Measurements from ENCODE around the gene PYGB.
A peak's percentile ranks its signal among the peaks of the same experiment; 100 is the strongest.
"Not testable (repeated sequence)": the region's sequence is repeated elsewhere in the genome, so short reads cannot be mapped to it uniquely, and the experiment has no call there.

Gene PYGB

DNA sequence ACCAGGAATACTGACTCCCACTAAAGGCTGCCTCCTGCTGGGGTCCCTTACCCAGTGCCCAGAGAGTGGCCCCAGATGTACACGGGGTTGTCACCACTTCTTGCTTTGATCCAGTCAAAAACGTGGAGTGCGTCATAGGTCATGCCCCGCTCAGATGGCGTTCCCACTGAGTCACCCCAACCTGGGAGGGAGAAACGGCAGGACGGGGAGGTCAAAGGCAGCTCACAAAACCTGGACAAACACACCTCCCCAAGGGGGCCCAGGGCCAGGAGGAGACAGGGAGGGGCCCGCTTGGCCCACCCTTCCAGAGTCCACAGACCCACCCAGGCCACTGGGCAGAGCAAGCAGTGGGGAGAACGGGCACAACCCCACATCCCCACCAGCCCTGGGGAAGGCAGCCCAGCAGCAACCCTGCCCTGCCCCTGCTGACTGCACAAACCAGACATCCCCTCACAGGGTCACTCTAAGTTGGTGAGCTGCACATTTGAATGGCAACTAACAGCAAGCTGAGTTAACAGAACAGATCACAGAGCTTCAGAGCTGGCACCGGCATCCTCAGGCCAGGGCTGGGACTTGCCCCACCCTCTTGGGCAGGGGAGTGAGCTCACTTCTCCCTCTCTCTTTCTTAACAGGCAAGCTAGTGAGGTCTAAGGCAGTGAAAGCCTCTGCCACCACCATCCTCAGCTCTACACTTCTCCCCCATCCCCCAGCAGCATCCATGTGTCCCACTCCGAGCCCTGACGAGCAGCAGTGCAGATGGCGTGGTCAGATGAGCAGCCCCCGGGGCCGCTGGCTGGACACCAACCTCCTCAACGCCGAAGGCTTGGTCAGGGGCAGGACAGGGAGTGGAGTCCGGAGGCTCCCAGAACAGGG lies 61.7 kb downstream of the PYGB start:
- DNase-seq (ENCODE audit: extremely low read depth in 1 of 2, low read depth in 1 of 2): no peak

DNA sequence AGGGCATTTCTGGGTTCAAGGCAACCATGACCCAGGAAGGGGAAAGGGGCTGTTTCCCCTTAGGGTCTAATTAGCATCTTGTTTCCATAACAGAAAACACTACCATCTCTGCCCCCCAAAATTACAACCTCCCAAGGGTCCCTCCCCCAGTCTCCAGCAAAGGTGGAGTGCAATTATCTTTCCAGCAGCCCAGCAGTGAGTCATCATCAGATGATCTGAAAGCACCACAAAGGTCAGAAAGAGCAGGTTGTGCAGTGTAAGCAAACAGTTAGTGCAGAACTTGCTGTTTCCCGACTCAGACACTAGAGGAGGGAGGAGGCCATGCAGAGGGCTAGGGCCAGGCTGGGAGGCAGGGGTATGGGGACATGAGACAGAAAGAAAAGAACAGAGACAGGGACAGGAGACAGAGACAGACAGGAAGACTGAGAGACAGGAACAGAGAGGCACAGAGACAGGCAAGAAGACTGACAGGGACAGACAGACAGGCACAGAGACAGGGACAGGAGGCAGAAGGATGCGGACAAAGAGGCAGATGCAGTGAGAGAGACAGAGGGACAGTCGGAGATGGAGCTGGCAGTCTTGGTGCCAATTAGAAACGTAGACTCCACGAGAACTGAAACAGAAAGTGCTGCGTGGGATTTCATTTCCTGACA lies 62.5 kb downstream of the PYGB start:
- peak; percentile 18 to 51 for DNase-seq (ENCODE audit: extremely low read depth in 1 of 2, low read depth in 1 of 2)

- DNase-seq (ENCODE audit: extremely low read depth in 1 of 2, low read depth in 1 of 2): no peak
These were observed 63.2 kb downstream of the PYGB start for GRCh38 chr20:25310921-25311728.

- DNase-seq (ENCODE audit: extremely low read depth in 1 of 2, low read depth in 1 of 2): not testable (repeated sequence)
These were observed 64.8 kb downstream of the PYGB start for GRCh38 chr20:25312716-25313115.

- DNase-seq (ENCODE audit: extremely low read depth in 1 of 2, low read depth in 1 of 2): no peak
These were observed 65.7 kb downstream of the PYGB start for GRCh38 chr20:25313593-25313992.

- no peak for DNase-seq (ENCODE audit: extremely low read depth in 1 of 2, low read depth in 1 of 2)
These were observed 66.9 kb downstream of the PYGB start for GRCh38 chr20:25314497-25315417.

- no peak for DNase-seq (ENCODE audit: extremely low read depth in 1 of 2, low read depth in 1 of 2)
These were observed 67.7 kb downstream of the PYGB start for GRCh38 chr20:25315418-25316210.

GRCh38 chr20:25316506-25317190 lies 68.8 kb downstream of the PYGB start:
- no peak for DNase-seq (ENCODE audit: extremely low read depth in 1 of 2, low read depth in 1 of 2)

- DNase-seq (ENCODE audit: extremely low read depth in 1 of 2, low read depth in 1 of 2): no peak
These were observed 69.6 kb downstream of the PYGB start for GRCh38 chr20:25317351-25318075.

- DNase-seq (ENCODE audit: extremely low read depth in 1 of 2, low read depth in 1 of 2): no peak
These were observed 70.8 kb downstream of the PYGB start for GRCh38 chr20:25318471-25319240.

- no peak for DNase-seq (ENCODE audit: extremely low read depth in 1 of 2, low read depth in 1 of 2)
These were observed 71.6 kb downstream of the PYGB start for GRCh38 chr20:25319241-25320034.

DNA sequence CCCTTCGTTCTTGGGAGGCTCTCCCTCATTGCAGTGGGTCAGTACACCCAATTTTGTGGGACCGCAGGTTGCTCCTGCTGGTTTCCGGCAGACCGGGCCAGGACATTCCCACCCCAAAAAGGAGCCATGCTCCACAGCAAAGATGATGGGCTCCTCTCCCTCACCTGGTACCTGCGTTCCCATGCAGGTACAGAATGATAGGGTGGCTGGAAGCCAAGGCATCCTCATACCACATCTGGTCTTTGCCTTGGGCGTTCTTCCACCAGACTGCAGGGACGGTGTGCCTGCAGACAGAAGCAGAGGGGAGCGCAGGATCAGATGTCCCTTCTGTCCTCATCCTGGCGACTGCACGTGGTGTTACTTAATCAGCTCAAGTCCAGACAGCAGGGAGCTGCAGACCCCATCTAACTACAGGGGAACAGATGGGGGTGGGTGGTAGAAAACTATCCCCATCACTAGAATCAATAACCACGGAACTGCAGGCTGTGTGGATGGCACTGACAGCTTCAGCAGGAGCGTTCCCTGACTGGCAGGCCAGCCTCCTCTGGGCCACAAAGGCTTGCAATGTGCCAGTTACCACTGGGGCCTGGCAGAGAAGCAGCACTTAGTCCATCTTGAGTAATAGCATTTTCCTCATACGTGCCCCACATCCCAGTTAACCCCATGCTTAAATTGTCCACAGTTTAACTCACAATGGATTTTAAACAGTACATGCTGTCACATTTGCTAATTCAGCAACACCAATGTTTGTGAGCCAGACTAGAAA lies 72.3 kb downstream of the PYGB start:
- DNase-seq (ENCODE audit: extremely low read depth in 1 of 2, low read depth in 1 of 2): no peak

GRCh38 chr20:25321262-25321831 lies 73.5 kb downstream of the PYGB start:
- no peak for DNase-seq (ENCODE audit: extremely low read depth in 1 of 2, low read depth in 1 of 2)

GRCh38 chr20:25321991-25322390 lies 74.1 kb downstream of the PYGB start:
- no peak for DNase-seq (ENCODE audit: extremely low read depth in 1 of 2, low read depth in 1 of 2)

DNA sequence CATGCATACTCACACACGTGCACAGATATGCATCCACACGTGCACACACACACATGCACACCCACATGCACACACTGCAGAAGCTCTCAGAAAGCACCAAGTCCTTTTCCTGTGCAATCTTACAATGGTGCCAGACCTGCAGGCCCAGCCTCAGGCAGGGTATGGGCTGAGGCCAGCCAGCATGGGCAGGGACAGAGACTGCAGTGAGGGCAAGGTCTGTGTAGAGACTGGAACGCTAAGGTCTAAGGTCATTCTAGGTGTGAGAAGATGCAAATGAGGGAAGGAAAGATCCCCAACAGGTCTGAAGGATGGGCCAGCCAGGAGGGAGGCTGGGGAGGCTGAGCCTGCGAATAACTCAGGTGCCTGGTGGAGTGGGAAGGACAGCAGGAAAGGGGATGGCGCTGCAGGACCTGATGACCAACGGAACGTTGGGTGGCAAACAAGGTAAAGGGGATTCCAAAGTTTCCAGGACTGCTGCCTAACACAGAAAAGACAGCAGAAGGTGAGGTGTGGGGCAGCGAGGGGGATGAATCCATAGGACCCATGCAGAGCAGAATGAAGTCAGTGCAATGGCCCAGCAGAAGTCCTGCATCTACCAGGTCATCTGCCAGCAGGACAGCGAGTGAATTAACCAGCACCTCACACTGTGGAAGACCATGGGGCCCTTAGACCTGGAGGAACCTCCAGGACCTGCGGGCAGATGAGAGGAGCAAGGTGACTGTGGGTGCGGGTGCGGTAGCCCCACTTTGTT lies 75.8 kb downstream of the PYGB start:
- DNase-seq (ENCODE audit: extremely low read depth in 1 of 2, low read depth in 1 of 2): no peak

All from stimulated activated CD8-positive, alpha-beta memory T cell treated with anti-CD3 and anti-CD28 coated beads, Interleukin-7, amount 100 ng/mL, for 48 hours (primary cell).